Gastrocnemius medialis (tissue), 4 donors: ENCODE results near the gene GAGE12E. TPM values are rescaled to one million over a fixed set of nuclear protein-coding genes. Genes with fewer than 3 reads are reported as not detected.

Experiments used
- total RNA-seq, 4 donors: library from RNA; depleted of rRNA; stranded (reverse); fragments of >200 nt; gene quantifications; one replicate each; pipeline versions ENCODE4 v1.1.0 to v1.2.3, GENCODE V29; 2016

Gene GAGE12E
- total RNA-seq, 4 donors from 2014 or later: not detected

Other genes with a start within 250 kb of the GAGE12E start
- not detected for gene GAGE10, start 247.6 kb upstream of the GAGE12E start, total RNA-seq
- not detected for gene GAGE12J, start 229.3 kb upstream of the GAGE12E start, total RNA-seq
- not detected for gene GAGE13, start 219.7 kb upstream of the GAGE12E start, total RNA-seq
- not detected for gene GAGE12C, start 19.1 kb upstream of the GAGE12E start, total RNA-seq
- not detected for gene GAGE12D, start 9.6 kb upstream of the GAGE12E start, total RNA-seq
- gene GAGE12F, start 9.6 kb downstream of the GAGE12E start, total RNA-seq: not detected
- not detected for gene GAGE12G, start 19.1 kb downstream of the GAGE12E start, total RNA-seq
- gene GAGE12H, start 28.7 kb downstream of the GAGE12E start, total RNA-seq: not detected
- gene GAGE2A, start 38.2 kb downstream of the GAGE12E start, total RNA-seq: not detected
- not detected for gene GAGE1, start 47.7 kb downstream of the GAGE12E start, total RNA-seq
- not detected for gene PAGE1, start 144.7 kb downstream of the GAGE12E start, total RNA-seq